ENCODE measurements around the gene BAIAP2.
A peak's percentile ranks its signal among the peaks of the same experiment; 100 is the strongest.

The BAIAP2 gene

GRCh38 chr17:81110488-81111040, 75.6 kb downstream of the BAIAP2 start:
- DNase-seq (ENCODE audit: low spot score): no peak

- no peak for DNase-seq (ENCODE audit: low spot score)
Measured at GRCh38 chr17:81111066-81111465, 76.1 kb downstream of the BAIAP2 start.

- DNase-seq (ENCODE audit: low spot score): no peak
Measured at GRCh38 chr17:81112450-81112849, 77.5 kb downstream of the BAIAP2 start.

- DNase-seq (ENCODE audit: low spot score): no peak
Measured at GRCh38 chr17:81113158-81113724, 78.3 kb downstream of the BAIAP2 start.

GRCh38 chr17:81114351-81115093, 79.6 kb downstream of the BAIAP2 start:
- no peak for DNase-seq (ENCODE audit: low spot score)

- DNase-seq (ENCODE audit: low spot score): no peak
Measured at GRCh38 chr17:81115219-81115618, 80.3 kb downstream of the BAIAP2 start.

- DNase-seq (ENCODE audit: low spot score): no peak
Measured at GRCh38 chr17:81115749-81116464, 81.0 kb downstream of the BAIAP2 start.

- no peak for DNase-seq (ENCODE audit: low spot score)
Measured at GRCh38 chr17:81116704-81117103, 81.8 kb downstream of the BAIAP2 start.

GRCh38 chr17:81117672-81118198, 82.8 kb downstream of the BAIAP2 start:
- DNase-seq (ENCODE audit: low spot score): no peak

- no peak for DNase-seq (ENCODE audit: low spot score)
Measured at GRCh38 chr17:81118308-81119221, 83.6 kb downstream of the BAIAP2 start.

GRCh38 chr17:81119223-81120148, 84.5 kb downstream of the BAIAP2 start:
- DNase-seq (ENCODE audit: low spot score): peak; percentile 91

- DNase-seq (ENCODE audit: low spot score): no peak
Measured at GRCh38 chr17:81120149-81120484, 85.2 kb downstream of the BAIAP2 start.

GRCh38 chr17:81120695-81121621, 86.0 kb downstream of the BAIAP2 start:
- DNase-seq (ENCODE audit: low spot score): no peak

- no peak for DNase-seq (ENCODE audit: low spot score)
Measured at GRCh38 chr17:81121841-81122733, 87.1 kb downstream of the BAIAP2 start.

- no peak for DNase-seq (ENCODE audit: low spot score)
Measured at GRCh38 chr17:81123052-81124048, 88.4 kb downstream of the BAIAP2 start.

GRCh38 chr17:81124377-81124776, 89.4 kb downstream of the BAIAP2 start:
- DNase-seq (ENCODE audit: low spot score): no peak

GRCh38 chr17:81125573-81126081, 90.7 kb downstream of the BAIAP2 start:
- no peak for DNase-seq (ENCODE audit: low spot score)

All from globus pallidus (tissue), 1 donor.